Endothelial cell of umbilical vein (primary cell): Measurements from ENCODE around the gene MAP2K5. TPM values are rescaled to one million over a fixed set of nuclear protein-coding genes. Genes with fewer than 3 reads are reported as not detected.
A peak's percentile ranks its signal among the peaks of the same experiment; 100 is the strongest.

ENCODE experiments used
- BruUV-seq: library from RNA; stranded (reverse); fragments of 400-500 nt; replicated peaks from 2 replicates; lab custom pipeline; 2021; lab: Mats Ljungman, UMichigan
- CTCF ChIA-PET: fragments of 300-600, 350-600 bp; sonication (Branson Sonifier 250); formaldehyde crosslinking; loops from one replicate; lab custom pipeline; 2021; ENCODE audit warnings: antibody characterized with exemption, inconsistent platforms; lab: Charles Lee
- POLR2A ChIA-PET: fragments of 300-600, 350-600 bp; sonication (Branson Sonifier 250); formaldehyde crosslinking; loops from one replicate; lab custom pipeline; 2021; ENCODE audit warnings: antibody characterized with exemption, inconsistent platforms; lab: Charles Lee
- DNase-seq: peaks from one replicate; pipeline ENCODE4 v3.0.0-alpha.2; 2011; ENCODE audit warnings: low read depth, low spot score
- FAIRE-seq: peaks from 2 replicates; lab custom pipeline; 2011; peaks lifted over from hg19 to GRCh38; lab: Jason Lieb, UNC
- H2AFZ ChIP-seq: 2 replicates; pipeline ENCODE4 v1.6.0; 2012; ENCODE audit warnings: low read depth, low read length, control low read depth, inconsistent platforms
- H3K27ac ChIP-seq: 2 replicates; pipeline ENCODE4 v1.5.1; 2011; ENCODE audit warnings: low read depth, mild to moderate bottlenecking, control low read depth, low read length, moderate library complexity; ENCODE audit not compliant: insufficient read depth
- H3K27me3 ChIP-seq, 2 experiments: 2 replicates each; pipeline versions ENCODE4 v1.6.0 to v1.6.1; 2011; ENCODE audit warnings: low read length in 2 of 2, mixed read lengths in 1 of 2; ENCODE audit not compliant: control insufficient read depth in 2 of 2, insufficient read depth in 2 of 2
- H3K36me3 ChIP-seq, 2 experiments: 2 replicates in 1 of 2; 3 replicates in 1 of 2; pipeline ENCODE4 v1.5.1; 2011; ENCODE audit warnings: low read length in 2 of 2, mild to moderate bottlenecking in 1 of 2, moderate library complexity in 1 of 2; ENCODE audit not compliant: control insufficient read depth in 2 of 2, insufficient read depth in 2 of 2; ENCODE audit errors: extremely low read depth in 1 of 2
- H3K4me1 ChIP-seq: 3 replicates; pipeline ENCODE4 v1.5.1; 2011; ENCODE audit warnings: mild to moderate bottlenecking, low read length; ENCODE audit not compliant: control insufficient read depth, insufficient read depth; ENCODE audit errors: extremely low read depth
- H3K4me2 ChIP-seq: 2 replicates; pipeline ENCODE4 v1.6.1; 2011; ENCODE audit warnings: low read length, control low read depth, mixed read lengths; ENCODE audit not compliant: insufficient read depth
- H3K4me3 ChIP-seq, 3 experiments: fragments of 200-600 bp in 1 of 3; sonication (generic), shearing (Covaris generic) in 1 of 3; replicated peaks in 1 of 3; 2 replicates each; pipeline ENCODE4 v1.5.1; 2011 to 2016; ENCODE audit warnings: control low read depth in 3 of 3, low read length in 3 of 3, mild to moderate bottlenecking in 2 of 3, inconsistent platforms in 1 of 3, low read depth in 1 of 3, moderate library complexity in 1 of 3; ENCODE audit not compliant: insufficient read depth in 1 of 3
- H3K79me2 ChIP-seq: 2 replicates; pipeline ENCODE4 v1.6.0; 2012; ENCODE audit warnings: low read length, inconsistent platforms; ENCODE audit not compliant: control insufficient read depth, insufficient read depth
- H3K9ac ChIP-seq: replicated peaks from 2 replicates; pipeline ENCODE3; 2011; ENCODE audit warnings: low read length, control low read depth; ENCODE audit not compliant: insufficient read depth; ENCODE audit errors: extremely low read depth
- H3K9me1 ChIP-seq: replicated peaks from 3 replicates; pipeline ENCODE4 v1.6.0; 2011; ENCODE audit warnings: mild to moderate bottlenecking, low read length; ENCODE audit not compliant: control insufficient read depth, insufficient read depth; ENCODE audit errors: extremely low read depth
- H3K9me3 ChIP-seq: replicated peaks from 2 replicates; pipeline ENCODE4 v1.5.1; 2012; ENCODE audit warnings: low read length, inconsistent platforms; ENCODE audit not compliant: control insufficient read depth, insufficient read depth
- H4K20me1 ChIP-seq: replicated peaks from 2 replicates; pipeline ENCODE3; 2011; ENCODE audit warnings: mild to moderate bottlenecking, low read length; ENCODE audit not compliant: control insufficient read depth, insufficient read depth; ENCODE audit errors: extremely low read depth
- EZH2 ChIP-seq: IDR thresholded peaks from 2 replicates; pipeline ENCODE4 v1.6.1; 2012; ENCODE audit warnings: borderline replicate concordance, low read depth, mild to moderate bottlenecking, moderate library complexity, low read length, inconsistent platforms; ENCODE audit not compliant: severe bottlenecking
- FOS ChIP-seq: IDR thresholded peaks from 2 replicates; pipeline ENCODE4 v1.6.1; 2011; ENCODE audit warnings: mild to moderate bottlenecking, low read length, moderate library complexity, borderline replicate concordance; ENCODE audit not compliant: insufficient read depth
- MYC ChIP-seq: IDR thresholded peaks from one replicate; pipeline ENCODE4 v1.6.1; 2011; ENCODE audit warnings: mild to moderate bottlenecking, low read depth, low read length
- POLR2A ChIP-seq: IDR thresholded peaks from 2 replicates; pipeline ENCODE4 v1.6.1; 2012; ENCODE audit warnings: low read depth, mild to moderate bottlenecking, control low read depth, low read length
- POLR2AphosphoS5 ChIP-seq: IDR thresholded peaks from 2 replicates; pipeline ENCODE4 v1.6.1; 2012; ENCODE audit warnings: low read depth, mild to moderate bottlenecking, control low read depth, low read length, moderate library complexity; ENCODE audit not compliant: insufficient read depth
- dilution Hi-C: fragments of 300-500 bp; cut with MboI; formaldehyde crosslinking; loops from one replicate; pipeline ENCODE4 v1.15.0; 2019; ENCODE audit warnings: low sequenced_read_pairs; ENCODE audit not compliant: extremely low pct_ligation_motif_present
- intact Hi-C: fragments of 100-400 bp; cut with micrococcal nuclease; formaldehyde crosslinking; loops from one replicate; pipeline ENCODE4 v1.10.0; 2022
- polyA plus RNA-seq, 4 experiments: library from polyadenylated mRNA; depleted of rRNA in 3 of 4; stranded (reverse) in 3 of 4; unstranded in 1 of 4; fragments of >200 nt; gene quantifications; 2 replicates each; pipeline versions ENCODE4 v1.2.1 to v1.2.3, GENCODE V29; 2011 to 2012; ENCODE audit warnings: missing spikeins in 1 of 4
- total RNA-seq: library from RNA; stranded (reverse); gene quantifications from 2 replicates; pipeline ENCODE4 v1.2.3, GENCODE V29; 2021
- TF ChIP-seq, protein P1 (sequence below), 2 donors: IDR thresholded peaks; 1 replicate in 1 of 2; 2 replicates in 1 of 2; pipeline ENCODE4 v1.5.1; 2011; ENCODE audit warnings: low read length in 2 of 2, mild to moderate bottlenecking in 2 of 2, moderate library complexity in 2 of 2, control low read depth in 1 of 2, inconsistent platforms in 1 of 2, low read depth in 1 of 2; ENCODE audit not compliant: insufficient read depth in 1 of 2; ENCODE audit errors: extremely low read depth in 1 of 2
- TF ChIP-seq, protein P2 (sequence below): IDR thresholded peaks from 2 replicates; pipeline ENCODE4 v1.6.1; 2011; ENCODE audit not compliant: insufficient read depth, insufficient read length

MAP2K5 gene
- total and polyA plus RNA-seq, 2 donors (not counting 3 experiments of a cell fraction or from before 2014, with no cell fraction given) = 4.9 to 24.7 TPM

DNA sequence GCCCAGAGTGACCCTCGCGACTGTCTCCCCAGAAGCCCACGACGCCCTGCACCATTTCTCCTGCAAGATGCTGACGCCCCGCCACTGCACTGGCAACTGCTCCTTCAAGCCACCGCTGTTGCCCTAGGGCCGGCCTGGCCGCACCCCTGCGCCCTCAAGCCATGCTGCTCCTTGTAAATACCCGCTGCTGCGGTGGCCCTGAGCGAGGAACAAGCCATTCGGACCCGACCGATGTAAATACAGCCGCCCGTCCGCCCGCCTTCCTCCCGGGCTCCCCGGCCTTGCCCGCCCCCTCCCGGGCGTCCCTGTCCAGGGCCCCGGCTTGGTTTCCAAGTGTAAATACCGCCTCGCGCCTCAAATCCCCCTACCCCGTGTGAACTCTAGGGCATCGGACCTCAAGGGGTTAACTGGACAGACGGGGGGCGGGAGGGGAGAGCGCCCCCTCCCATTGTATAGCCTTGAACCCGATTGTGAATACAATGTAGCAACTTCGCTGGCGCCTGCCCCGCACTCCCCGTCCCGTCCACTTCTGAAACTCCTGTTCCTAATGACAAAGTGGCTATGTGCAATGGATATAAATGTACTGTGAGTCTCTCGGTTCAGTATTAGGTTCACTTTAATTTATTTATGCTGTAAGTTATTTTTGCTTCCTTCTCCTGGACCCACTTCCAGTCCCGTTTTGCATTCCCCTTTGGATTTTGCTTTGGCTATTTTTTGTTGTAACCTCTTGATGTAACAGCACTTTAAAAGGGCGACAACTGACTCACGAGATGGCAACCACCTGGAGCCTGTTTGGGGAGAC lies 291.4 kb downstream of the MAP2K5 start:
- BruUV-seq = no TSS peak
- dilution Hi-C loops = no loop called here
- peaks cover 32% of the 10 kb centered on the region for H3K4me1 ChIP-seq
- no peaks in the 10 kb centered on the region for H3K79me2 ChIP-seq
- H3K36me3 ChIP-seq = no peaks in the 10 kb centered on the region
- no peaks in the 10 kb centered on the region for H3K9me1 ChIP-seq
- ChIA-PET POLR2A (no interaction called here), CTCF (interaction anchor here (1.3 to 3.1 kb wide), 5 partner anchors 332 to 888 kb away, joined by 3 to 111 read pairs (median 13); no protein-coding TSS in a partner anchor)
- peak; percentile 47 for DNase-seq
- H3K27me3 ChIP-seq = peaks cover 73 to 84% of the 10 kb centered on the region in 2 experiments
- H3K27ac ChIP-seq = no peak overlapping the region
- no peak overlapping the region for H2AFZ ChIP-seq
- H3K9me3 ChIP-seq = no peaks in the 10 kb centered on the region
- intact Hi-C loops = loop anchor here (2.0 to 5.0 kb wide), 3 partner anchors 291 to 512 kb away; partner anchors contain the start of genes C15orf61 and MAP2K5
- peak; percentile 24 for FAIRE-seq
- H3K4me2 ChIP-seq = peak overlapping the region; percentile 52
- H3K4me3 ChIP-seq = peak overlapping the region in 1 of 3 experiments; percentile 3
- no peak for TF ChIP-seq MYC
- no peak for TF ChIP-seq POLR2A
- TF ChIP-seq FOS = no peak
- no peak for TF ChIP-seq POLR2AphosphoS5
- TF ChIP-seq, protein P1, sequence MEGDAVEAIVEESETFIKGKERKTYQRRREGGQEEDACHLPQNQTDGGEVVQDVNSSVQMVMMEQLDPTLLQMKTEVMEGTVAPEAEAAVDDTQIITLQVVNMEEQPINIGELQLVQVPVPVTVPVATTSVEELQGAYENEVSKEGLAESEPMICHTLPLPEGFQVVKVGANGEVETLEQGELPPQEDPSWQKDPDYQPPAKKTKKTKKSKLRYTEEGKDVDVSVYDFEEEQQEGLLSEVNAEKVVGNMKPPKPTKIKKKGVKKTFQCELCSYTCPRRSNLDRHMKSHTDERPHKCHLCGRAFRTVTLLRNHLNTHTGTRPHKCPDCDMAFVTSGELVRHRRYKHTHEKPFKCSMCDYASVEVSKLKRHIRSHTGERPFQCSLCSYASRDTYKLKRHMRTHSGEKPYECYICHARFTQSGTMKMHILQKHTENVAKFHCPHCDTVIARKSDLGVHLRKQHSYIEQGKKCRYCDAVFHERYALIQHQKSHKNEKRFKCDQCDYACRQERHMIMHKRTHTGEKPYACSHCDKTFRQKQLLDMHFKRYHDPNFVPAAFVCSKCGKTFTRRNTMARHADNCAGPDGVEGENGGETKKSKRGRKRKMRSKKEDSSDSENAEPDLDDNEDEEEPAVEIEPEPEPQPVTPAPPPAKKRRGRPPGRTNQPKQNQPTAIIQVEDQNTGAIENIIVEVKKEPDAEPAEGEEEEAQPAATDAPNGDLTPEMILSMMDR (IDR thresholded peaks at IDR 0.05; ENCODE audit: extremely low read depth in 1 of 2, insufficient read depth in 1 of 2, low read depth in 1 of 2, low read length in 2 of 2) = peak; percentile 42 to 72
- TF ChIP-seq EZH2 = peak; percentile 95
- TF ChIP-seq, protein P2, sequence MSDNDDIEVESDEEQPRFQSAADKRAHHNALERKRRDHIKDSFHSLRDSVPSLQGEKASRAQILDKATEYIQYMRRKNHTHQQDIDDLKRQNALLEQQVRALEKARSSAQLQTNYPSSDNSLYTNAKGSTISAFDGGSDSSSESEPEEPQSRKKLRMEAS = no peak
- no peak overlapping the region for H3K9ac ChIP-seq
- H4K20me1 ChIP-seq = no peaks in the 10 kb centered on the region
